ENCODE results near the gene VWA8. TPM values are rescaled to one million over a fixed set of nuclear protein-coding genes. Genes with fewer than 3 reads are reported as not detected.
"Not testable (repeated sequence)": the region's sequence is repeated elsewhere in the genome, so short reads cannot be mapped to it uniquely, and the experiment has no call there.

Gene VWA8
- total RNA-seq, 1 experiment from 2014 or later: 22.6 TPM

DNA sequence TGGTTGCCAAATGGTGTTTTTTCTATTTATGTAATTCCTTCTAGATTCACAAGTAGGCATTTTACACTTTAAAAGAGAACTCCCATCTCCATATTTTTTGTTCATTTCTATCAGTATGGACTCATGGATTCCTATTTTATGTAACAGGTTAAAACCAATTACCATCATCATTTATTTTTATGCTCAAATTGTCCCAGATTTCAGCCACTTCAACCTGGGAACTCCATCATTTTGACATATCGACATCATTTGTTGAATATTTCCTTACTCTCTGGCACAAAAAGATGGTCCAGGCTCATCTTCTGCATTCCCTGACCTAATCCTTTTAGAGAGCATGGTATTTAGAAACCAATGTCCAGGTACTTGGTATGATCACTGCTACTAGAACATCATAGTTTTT is 79.9 kb downstream of the VWA8 start (continued):
- TF ChIP-seq CTCF (IDR thresholded peaks at IDR 0.05 in 2 of 3, conservative IDR thresholded peaks at IDR 0.05 in 1 of 3; ENCODE audit: borderline replicate concordance in 1 of 3, insufficient read depth in 1 of 3, low read depth in 2 of 3, low read length in 2 of 3): no peak

GRCh38 chr13:41864658-41865057 is 96.3 kb downstream of the VWA8 start:
- Histone ChIP-seq H3K79me2 (ENCODE audit: insufficient read depth, low read length) (no peaks in the 10 kb centered on the region), H3K4me2 (ENCODE audit: low read length) (no peak overlapping the region), H3K36me3 (ENCODE audit: control insufficient read depth in 1 of 2, insufficient read depth in 2 of 2, low read length in 2 of 2) (peaks cover 6 to 9% of the 10 kb centered on the region in 2 experiments; a peak in 2 of 4 replicates), H3K4me3 (replicated peaks in 1 of 2; ENCODE audit: low read depth in 1 of 2, low read length in 2 of 2) (no peak overlapping the region), H3K4me1 (ENCODE audit: control insufficient read depth in 1 of 2, insufficient read depth in 2 of 2, low read length in 2 of 2) (no peaks in the 10 kb centered on the region), H3K27ac (ENCODE audit: low read depth, low read length) (no peak overlapping the region), H4K20me1 (ENCODE audit: insufficient read depth) (no peaks in the 10 kb centered on the region; the same call in 1 of the 2 replicates), H3K9ac (ENCODE audit: low read length) (no peak overlapping the region), H3K9me2 (ENCODE audit: insufficient read depth) (no peaks in the 10 kb centered on the region), H2AFZ (ENCODE audit: low read depth, low read length, poor library complexity, severe bottlenecking) (no peak overlapping the region), H3K9me3 (ENCODE audit: control insufficient read depth in 1 of 2, insufficient read depth in 1 of 2, low read depth in 1 of 2, low read length in 2 of 2) (no peaks in the 10 kb centered on the region), H3K27me3 (ENCODE audit: insufficient read depth, low read length) (no peaks in the 10 kb centered on the region)
- POLR2A ChIA-PET: no interaction called here
- no peak for DNase-seq (ENCODE audit: low read depth, low spot score)
- ATAC-seq: no peak
- CTCF ChIA-PET: interaction anchor here (0.9 kb wide), 1 partner anchor 196 kb away, joined by 3 read pairs; no protein-coding TSS in a partner anchor
- intact Hi-C loops (cut with micrococcal nuclease): no loop called here
- TF ChIP-seq POLR2AphosphoS5 (IDR thresholded peaks at IDR 0.05; ENCODE audit: low read depth, low read length): no peak
- TF ChIP-seq JUND (IDR thresholded peaks at IDR 0.05): no peak
- RAD21 ChIA-PET (ENCODE audit: low non-redundant PET in 1 of 2, low total read pairs in 2 of 2, uncharacterized antibody in 2 of 2, unreplicated experiment in 2 of 2): no interaction called here
- no TSS peak for BruUV-seq (replicated peaks)

DNA sequence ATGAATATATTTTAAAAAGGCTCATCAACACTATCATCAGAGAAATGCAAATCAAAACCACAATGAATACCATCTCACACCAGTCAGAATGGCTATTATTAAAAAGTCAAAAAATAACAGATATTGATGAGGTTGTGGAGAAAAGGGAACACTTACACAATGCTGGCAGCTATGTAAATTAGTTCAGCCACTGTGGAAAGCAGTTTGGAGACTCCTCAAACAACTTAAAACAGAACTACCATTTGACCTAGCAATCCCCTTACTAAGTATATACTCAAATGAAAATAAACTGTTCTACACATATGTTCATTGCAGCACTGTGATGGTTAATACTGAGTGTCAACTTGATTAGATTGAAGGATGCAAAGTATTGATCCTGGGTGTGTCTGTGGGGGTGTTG is 98.2 kb downstream of the VWA8 start:
- H2AFZ ChIP-seq (ENCODE audit: low read depth, low read length, poor library complexity, severe bottlenecking); H3K27ac ChIP-seq (ENCODE audit: low read depth, low read length); ATAC-seq; H3K4me3 ChIP-seq (replicated peaks in 1 of 2; ENCODE audit: low read depth in 1 of 2, low read length in 2 of 2); CTCF ChIA-PET; H3K9ac ChIP-seq (ENCODE audit: low read length); H4K20me1 ChIP-seq (ENCODE audit: insufficient read depth); H3K4me2 ChIP-seq (ENCODE audit: low read length); DNase-seq (ENCODE audit: low read depth, low spot score); H3K9me2 ChIP-seq (ENCODE audit: insufficient read depth); POLR2A ChIA-PET; intact Hi-C loops (cut with micrococcal nuclease); H3K4me1 ChIP-seq (ENCODE audit: control insufficient read depth in 1 of 2, insufficient read depth in 2 of 2, low read length in 2 of 2); BruUV-seq (replicated peaks); H3K36me3 ChIP-seq (ENCODE audit: control insufficient read depth in 1 of 2, insufficient read depth in 2 of 2, low read length in 2 of 2); H3K79me2 ChIP-seq (ENCODE audit: insufficient read depth, low read length); H3K9me3 ChIP-seq (ENCODE audit: control insufficient read depth in 1 of 2, insufficient read depth in 1 of 2, low read depth in 1 of 2, low read length in 2 of 2); RAD21 ChIA-PET (ENCODE audit: low non-redundant PET in 1 of 2, low total read pairs in 2 of 2, uncharacterized antibody in 2 of 2, unreplicated experiment in 2 of 2); H3K27me3 ChIP-seq (ENCODE audit: insufficient read depth, low read length): not testable (repeated sequence)

Measured in HCT116 (cell line).